Smooth muscle cell (in vitro differentiated cells): ENCODE measurements around the gene RPGRIP1. TPM values are rescaled to one million over a fixed set of nuclear protein-coding genes. Genes with fewer than 3 reads are reported as not detected.

Experiments used
- DNase-seq: peaks from one replicate; lab custom pipeline; 2025; ENCODE audit not compliant: unreplicated experiment; lab: John Stamatoyannopoulos, UW
- H2AFZ ChIP-seq: fragments of 200-600 bp; sonication (generic); 2 replicates; pipeline ENCODE4 v1.6.0; 2016; ENCODE audit warnings: antibody characterized with exemption, low read depth, mild to moderate bottlenecking
- H3F3A ChIP-seq: fragments of 200-600 bp; sonication (generic); 2 replicates; pipeline ENCODE4 v1.6.0; 2017; ENCODE audit warnings: antibody characterized with exemption, low read depth
- H3K27ac ChIP-seq: fragments of 200-600 bp; sonication (generic); 2 replicates; pipeline ENCODE4 v1.5.1; 2016; ENCODE audit warnings: low read depth, mild to moderate bottlenecking
- H3K27me3 ChIP-seq: fragments of 200-600 bp; sonication (generic); 2 replicates; pipeline ENCODE4 v1.6.1; 2016; ENCODE audit warnings: low read depth, mild to moderate bottlenecking
- H3K36me3 ChIP-seq: fragments of 200-600 bp; sonication (generic); 2 replicates; pipeline ENCODE4 v1.5.1; 2016; ENCODE audit warnings: low read depth
- H3K4me1 ChIP-seq: fragments of 200-600 bp; sonication (generic); 2 replicates; pipeline ENCODE4 v1.5.1; 2016; ENCODE audit warnings: low read depth
- H3K4me2 ChIP-seq: fragments of 200-600 bp; sonication (generic); 2 replicates; pipeline ENCODE4 v1.6.0; 2016; ENCODE audit warnings: mild to moderate bottlenecking
- H3K4me3 ChIP-seq: fragments of 200-600 bp; sonication (generic); 2 replicates; pipeline ENCODE4 v1.5.1; 2016; ENCODE audit warnings: mild to moderate bottlenecking
- H3K79me2 ChIP-seq: fragments of 200-600 bp; sonication (generic); 2 replicates; pipeline ENCODE4 v1.6.0; 2016; ENCODE audit warnings: low read depth, mild to moderate bottlenecking
- H3K9ac ChIP-seq: fragments of 200-600 bp; sonication (generic); 2 replicates; pipeline ENCODE4 v1.6.0; 2016; ENCODE audit warnings: low read depth
- H3K9me3 ChIP-seq: fragments of 200-600 bp; sonication (generic); replicated peaks from 2 replicates; pipeline ENCODE4 v1.5.1; 2016; ENCODE audit warnings: low read depth
- H4K20me1 ChIP-seq: fragments of 200-600 bp; sonication (generic); 2 replicates; pipeline ENCODE4 v1.6.0; 2016; ENCODE audit warnings: low read depth
- CTCF ChIP-seq: fragments of 200-600 bp; sonication (generic); IDR thresholded peaks from 2 replicates; pipeline ENCODE4 v1.5.1; 2017; ENCODE audit warnings: borderline replicate concordance, mild to moderate bottlenecking, antibody characterized with exemption; ENCODE audit not compliant: insufficient read depth, poor library complexity, severe bottlenecking
- WGBS: methylation state at CpG from one replicate; pipeline ENCODE4 v1.1.7; 2016; ENCODE audit warnings: low lambda C conversion rate; 5-methylcytosine and 5-hydroxymethylcytosine counted together
- polyA plus RNA-seq: library from polyadenylated mRNA; unstranded; fragments of >200 nt; fragmentation: Nextera tagmentation; extraction: Ambion mirVana; gene quantifications from 2 replicates; pipeline ENCODE4 v1.2.1, GENCODE V29; 2016
- total RNA-seq: library from RNA; depleted of rRNA; stranded (reverse); fragments of >200 nt; gene quantifications from 2 replicates; pipeline ENCODE4 v1.2.3, GENCODE V29; 2014

Gene RPGRIP1
- total and polyA plus RNA-seq, 2 experiments from 2014 or later = not detected

DNA sequence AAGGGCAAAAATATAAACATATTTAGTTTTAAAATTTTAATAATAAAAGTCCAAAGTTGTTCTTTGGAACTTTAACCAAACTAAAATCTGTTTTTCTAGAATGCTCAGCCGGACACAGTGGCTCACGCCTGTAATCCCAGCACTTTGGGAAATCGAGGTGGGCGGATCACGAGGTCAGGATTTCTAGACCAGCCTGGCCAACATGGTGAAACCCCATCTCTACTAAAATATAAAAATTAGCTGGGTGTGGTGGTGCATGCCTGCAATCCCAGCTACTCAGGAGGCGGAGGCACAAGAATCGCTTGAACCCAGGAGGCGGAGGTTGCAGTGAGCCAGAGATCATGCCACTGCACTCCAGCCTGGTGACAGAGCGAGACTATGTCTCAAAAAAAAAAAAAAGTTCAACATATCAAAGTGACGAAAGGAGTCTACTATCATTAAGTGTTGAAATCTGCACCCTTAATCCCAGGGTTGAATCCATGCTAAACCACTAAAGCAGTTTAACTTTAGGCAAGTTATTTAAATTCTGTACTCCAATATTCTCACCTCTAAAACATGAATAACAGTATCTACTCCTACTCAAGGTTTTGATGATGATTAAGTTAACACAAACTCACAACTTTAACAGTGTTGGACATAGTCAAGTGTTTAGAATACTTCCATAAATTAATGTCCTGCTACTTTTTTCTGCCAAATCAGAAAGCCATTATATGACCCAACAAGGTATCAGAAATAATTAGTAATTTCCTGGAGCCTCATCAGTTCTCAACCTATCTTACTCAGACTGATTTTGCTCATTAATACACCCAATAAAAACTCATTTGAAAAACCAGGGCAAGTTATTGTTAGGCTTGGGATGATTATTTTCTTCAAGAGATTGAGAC, 21.6 kb upstream of the RPGRIP1 start:
- H4K20me1 ChIP-seq = peaks cover 100% of the 10 kb centered on the region
- peaks cover 72% of the 10 kb centered on the region for H3K4me1 ChIP-seq
- H2AFZ ChIP-seq = no peak overlapping the region
- H3F3A ChIP-seq = peaks cover 39% of the 10 kb centered on the region
- no peaks in the 10 kb centered on the region for H3K27me3 ChIP-seq
- no peak overlapping the region for H3K9ac ChIP-seq
- peak overlapping the region; percentile 67 for H3K27ac ChIP-seq
- H3K79me2 ChIP-seq = peaks cover 100% of the 10 kb centered on the region
- WGBS = 64% methylated on average over 10 of the region's 10 CpGs
- peak overlapping the region; percentile 54 for H3K4me2 ChIP-seq
- H3K9me3 ChIP-seq = no peaks in the 10 kb centered on the region
- peaks cover 11% of the 10 kb centered on the region for H3K36me3 ChIP-seq
- no peak for TF ChIP-seq CTCF
- H3K4me3 ChIP-seq = no peak overlapping the region
- DNase-seq = no peak

DNA sequence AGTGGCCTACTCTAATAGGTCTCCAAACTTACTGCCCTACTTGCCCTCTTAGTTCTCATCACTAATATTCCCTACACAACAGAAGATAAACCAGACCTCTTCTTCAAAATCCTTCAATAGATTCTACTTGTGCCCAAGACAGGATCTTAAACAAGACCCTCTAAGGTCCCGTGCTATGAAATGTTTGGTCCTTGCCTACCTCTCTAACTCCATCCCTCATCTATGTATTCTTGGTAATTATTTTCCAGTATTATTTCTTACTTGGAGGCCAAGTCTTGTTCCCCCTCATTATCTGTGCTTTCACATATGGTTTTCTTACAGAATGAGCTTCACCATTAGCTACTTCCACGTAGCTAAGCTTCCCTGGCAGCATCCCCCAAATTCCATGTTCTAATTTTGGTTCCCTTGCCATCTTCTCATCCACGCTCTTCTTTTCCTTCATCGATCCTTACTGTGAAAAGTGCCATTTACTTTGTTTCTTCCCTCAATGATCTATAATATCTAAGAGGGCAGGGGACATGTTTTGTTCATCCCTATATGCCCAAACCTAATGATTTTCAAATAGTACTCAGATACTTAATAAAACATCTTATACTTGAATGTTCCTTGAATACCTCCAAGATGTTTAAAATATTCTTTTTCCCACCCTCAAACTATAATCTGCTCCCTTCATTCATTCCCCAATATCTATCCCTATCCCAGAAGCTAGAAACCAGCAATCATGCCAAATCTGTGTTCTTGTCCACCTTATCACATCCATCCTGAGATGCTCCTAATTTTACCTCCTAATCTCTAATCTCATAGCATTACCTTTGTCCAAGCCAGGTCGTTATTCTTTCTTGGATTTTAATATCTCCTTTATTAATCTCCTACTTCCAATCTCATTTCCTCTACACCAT, 20.7 kb upstream of the RPGRIP1 start:
- Histone ChIP-seq H3K4me2 (peak overlapping the region; percentile 54), H3K36me3 (peaks cover 13% of the 10 kb centered on the region), H3K4me3 (no peak overlapping the region), H3K9me3 (no peaks in the 10 kb centered on the region), H3K27me3 (no peaks in the 10 kb centered on the region), H3K4me1 (peaks cover 75% of the 10 kb centered on the region), H3K9ac (no peak overlapping the region), H3K27ac (peak overlapping the region; percentile 67), H3F3A (peaks cover 46% of the 10 kb centered on the region), H3K79me2 (peaks cover 100% of the 10 kb centered on the region), H4K20me1 (peaks cover 100% of the 10 kb centered on the region), H2AFZ (no peak overlapping the region)
- no peak for DNase-seq
- no peak for TF ChIP-seq CTCF
- 93% methylated on average over 5 of the region's 5 CpGs for WGBS

GRCh38 chr14:21261824-21262223, 18.1 kb upstream of the RPGRIP1 start:
- no peak for DNase-seq
- Histone ChIP-seq H3K9me3 (no peaks in the 10 kb centered on the region), H3K4me1 (peaks cover 78% of the 10 kb centered on the region), H2AFZ (no peak overlapping the region), H3F3A (peaks cover 51% of the 10 kb centered on the region), H3K27me3 (no peaks in the 10 kb centered on the region), H3K9ac (no peak overlapping the region), H4K20me1 (peaks cover 100% of the 10 kb centered on the region), H3K79me2 (peaks cover 100% of the 10 kb centered on the region), H3K4me2 (peak overlapping the region; percentile 37), H3K4me3 (no peak overlapping the region), H3K36me3 (peaks cover 13% of the 10 kb centered on the region), H3K27ac (peak overlapping the region; percentile 89)
- TF ChIP-seq CTCF = no peak
- WGBS = 88% methylated on average over 1 of the region's 1 CpG
